Activated CD8-positive, alpha-beta memory T cell treated with anti-CD3 and anti-CD28 coated beads for 24 hours (primary cell): ENCODE results near the gene IGSF8.

Source experiments
- DNase-seq: peaks from one replicate; pipeline ENCODE4 v3.0.0-alpha.2; 2020

IGSF8 gene, protein sequence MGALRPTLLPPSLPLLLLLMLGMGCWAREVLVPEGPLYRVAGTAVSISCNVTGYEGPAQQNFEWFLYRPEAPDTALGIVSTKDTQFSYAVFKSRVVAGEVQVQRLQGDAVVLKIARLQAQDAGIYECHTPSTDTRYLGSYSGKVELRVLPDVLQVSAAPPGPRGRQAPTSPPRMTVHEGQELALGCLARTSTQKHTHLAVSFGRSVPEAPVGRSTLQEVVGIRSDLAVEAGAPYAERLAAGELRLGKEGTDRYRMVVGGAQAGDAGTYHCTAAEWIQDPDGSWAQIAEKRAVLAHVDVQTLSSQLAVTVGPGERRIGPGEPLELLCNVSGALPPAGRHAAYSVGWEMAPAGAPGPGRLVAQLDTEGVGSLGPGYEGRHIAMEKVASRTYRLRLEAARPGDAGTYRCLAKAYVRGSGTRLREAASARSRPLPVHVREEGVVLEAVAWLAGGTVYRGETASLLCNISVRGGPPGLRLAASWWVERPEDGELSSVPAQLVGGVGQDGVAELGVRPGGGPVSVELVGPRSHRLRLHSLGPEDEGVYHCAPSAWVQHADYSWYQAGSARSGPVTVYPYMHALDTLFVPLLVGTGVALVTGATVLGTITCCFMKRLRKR

DNA sequence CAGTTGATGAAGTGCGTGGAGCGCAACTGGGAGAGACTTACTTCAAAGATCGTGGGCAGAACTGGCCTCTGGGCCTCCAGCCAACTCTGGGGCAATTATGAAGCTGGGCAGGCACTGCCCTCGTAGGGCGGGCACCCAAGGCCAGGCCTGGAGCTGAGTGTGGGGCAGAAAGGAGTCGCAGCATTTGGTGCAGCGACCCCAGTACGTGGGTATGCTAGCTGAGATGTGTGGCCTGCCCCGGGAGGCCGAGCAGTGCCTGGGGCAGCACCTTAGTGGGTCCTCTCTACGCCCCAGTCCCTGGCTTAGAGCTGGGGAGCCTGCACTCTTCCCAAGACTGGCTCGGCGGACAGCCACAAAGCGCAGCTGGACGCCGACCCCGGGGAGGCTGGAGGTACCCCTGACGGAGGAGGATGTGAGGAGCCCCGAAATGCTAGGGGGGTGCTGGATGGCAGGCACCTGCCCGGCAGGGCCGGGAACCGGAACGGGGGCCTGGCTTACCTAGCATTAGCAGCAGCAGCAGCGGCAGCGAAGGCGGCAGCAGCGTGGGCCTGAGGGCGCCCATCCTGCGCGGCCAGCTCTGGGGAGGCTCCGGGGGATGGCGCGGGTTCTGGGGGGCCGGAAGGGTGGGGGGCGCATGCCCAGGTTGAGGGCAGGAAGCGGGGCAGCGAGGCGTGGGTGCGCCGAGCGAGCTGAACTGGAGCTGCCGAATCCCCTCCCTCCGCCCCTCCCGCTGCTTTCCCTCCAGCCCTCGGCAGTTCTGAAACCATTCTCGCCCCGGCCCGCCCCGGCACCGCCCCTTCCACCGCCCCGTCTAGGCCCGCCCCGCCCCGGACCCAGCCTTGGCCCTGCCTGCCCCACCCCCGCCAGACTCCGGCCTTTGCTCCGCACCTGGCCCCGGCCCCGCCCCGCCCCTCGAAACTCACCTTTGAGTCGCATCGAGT lies at the start of gene IGSF8:
TSS of gene IGSF8 (minus strand) at position 709 of the 941 bp plus-strand sequence. CDS start at position 562, 147 bp downstream.
- peak; percentile 97 for DNase-seq

- no peak for DNase-seq
Observed at GRCh38 chr1:160148121-160148520, 49.7 kb upstream of the IGSF8 start.

GRCh38 chr1:160146107-160146506 lies 47.7 kb upstream of the IGSF8 start:
- no peak for DNase-seq

DNA sequence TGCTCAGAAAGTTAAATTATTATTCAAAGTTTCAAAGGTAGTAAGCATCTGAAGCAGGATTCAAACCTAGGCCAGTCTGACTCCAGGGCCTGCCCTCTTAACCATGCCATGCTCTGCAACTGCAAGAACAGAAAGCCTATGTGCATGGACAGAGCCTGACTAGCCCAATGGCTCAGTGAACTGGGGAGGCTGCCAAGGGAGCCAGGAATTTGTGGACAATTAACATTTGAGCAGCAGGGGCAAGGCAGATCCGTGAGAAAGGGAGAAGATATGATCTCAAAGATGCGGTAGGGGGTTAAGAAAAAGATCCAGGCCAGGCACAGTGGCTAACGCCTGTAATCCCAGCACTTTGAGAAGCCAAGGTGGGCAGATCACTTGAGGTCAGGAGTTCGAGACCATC lies 46.5 kb upstream of the IGSF8 start:
- no peak for DNase-seq

DNA sequence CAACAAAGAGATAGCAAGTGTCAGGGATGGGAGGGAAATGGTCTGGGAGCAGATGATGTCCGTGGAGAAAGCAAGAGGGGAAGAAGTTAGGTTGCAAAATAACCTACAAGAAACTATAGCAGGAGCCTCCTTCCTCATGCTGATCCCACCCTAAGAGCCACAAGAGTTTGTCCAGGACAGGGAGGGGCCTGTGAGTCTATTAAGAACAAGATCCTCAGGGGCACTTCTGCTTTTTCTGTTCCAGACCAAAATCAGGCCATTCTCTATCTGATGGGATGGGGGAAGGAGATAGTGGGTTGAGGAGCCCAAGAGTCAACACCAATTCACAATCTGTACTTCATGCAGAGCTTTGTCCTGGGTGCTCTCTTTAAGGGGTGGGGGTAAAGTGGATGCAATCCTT lies 45.3 kb upstream of the IGSF8 start:
- no peak for DNase-seq

GRCh38 chr1:160139840-160140239 lies 41.4 kb upstream of the IGSF8 start:
- no peak for DNase-seq

DNA sequence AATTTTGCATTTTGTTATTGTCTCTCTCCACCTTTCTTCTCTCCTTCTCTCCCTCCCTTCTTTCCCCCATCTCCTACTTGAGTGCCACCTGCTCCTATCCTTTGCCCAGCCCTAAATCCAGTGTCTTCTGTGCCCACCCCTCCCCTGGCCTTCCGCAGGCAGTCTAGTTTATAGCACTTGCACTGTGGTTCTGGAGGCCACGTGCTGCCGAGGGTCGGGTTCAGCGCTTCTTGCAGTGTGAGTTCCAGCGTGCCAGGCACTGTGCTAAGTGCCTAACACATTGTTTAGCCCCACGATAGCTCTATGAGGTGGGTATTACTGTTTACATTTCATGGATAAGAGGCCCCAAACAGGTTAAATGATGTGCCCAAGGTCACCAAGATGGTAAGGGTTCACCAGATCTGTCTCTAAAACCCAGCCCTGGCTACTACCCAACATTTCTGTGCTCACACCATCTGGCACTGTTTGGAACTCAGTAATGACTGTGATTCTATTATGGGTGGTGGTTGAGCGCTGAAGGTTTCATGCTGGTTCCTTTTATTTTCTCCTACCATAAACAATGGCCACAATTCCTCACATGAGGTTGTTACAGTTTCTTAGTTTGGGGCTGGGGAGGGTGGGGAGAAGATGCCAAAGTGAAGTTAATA lies 38.9 kb upstream of the IGSF8 start:
- no peak for DNase-seq

GRCh38 chr1:160136926-160137200 lies 38.4 kb upstream of the IGSF8 start:
- no peak for DNase-seq

DNA sequence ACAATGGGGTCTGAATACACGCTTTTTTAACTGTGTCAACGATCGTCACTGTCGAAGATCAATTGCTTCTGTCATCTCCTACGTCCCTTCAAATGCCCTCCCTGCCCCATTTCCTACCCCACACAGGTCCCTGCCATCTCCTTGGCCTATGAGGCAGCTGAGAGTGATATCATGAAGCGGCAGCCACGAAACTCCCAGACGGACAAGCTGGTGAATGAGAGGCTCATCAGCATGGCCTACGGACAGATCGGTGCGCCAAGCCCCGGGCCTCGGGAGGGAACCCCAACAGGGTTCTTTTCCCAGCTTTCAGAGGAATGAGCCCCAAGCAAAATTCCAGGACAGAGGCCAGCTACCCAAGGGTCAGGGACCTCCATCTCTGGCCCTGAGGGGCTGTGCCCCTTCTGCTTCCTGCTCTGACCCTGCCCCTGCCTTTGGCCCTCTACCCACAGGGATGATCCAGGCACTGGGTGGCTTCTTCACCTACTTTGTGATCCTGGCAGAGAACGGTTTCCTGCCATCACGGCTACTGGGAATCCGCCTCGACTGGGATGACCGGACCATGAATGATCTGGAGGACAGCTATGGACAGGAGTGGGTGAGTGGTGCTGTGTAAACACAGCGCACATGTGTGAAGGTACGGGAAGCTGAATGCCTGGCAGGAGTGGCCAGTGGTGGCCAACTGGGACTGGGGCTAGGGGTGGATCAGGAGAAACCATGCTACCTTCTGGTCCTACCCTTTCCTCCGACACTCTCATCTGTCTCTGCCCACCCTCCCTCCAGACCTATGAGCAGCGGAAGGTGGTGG lies 37.9 kb upstream of the IGSF8 start:
- no peak for DNase-seq

GRCh38 chr1:160134791-160135572 lies 36.6 kb upstream of the IGSF8 start:
- no peak for DNase-seq

DNA sequence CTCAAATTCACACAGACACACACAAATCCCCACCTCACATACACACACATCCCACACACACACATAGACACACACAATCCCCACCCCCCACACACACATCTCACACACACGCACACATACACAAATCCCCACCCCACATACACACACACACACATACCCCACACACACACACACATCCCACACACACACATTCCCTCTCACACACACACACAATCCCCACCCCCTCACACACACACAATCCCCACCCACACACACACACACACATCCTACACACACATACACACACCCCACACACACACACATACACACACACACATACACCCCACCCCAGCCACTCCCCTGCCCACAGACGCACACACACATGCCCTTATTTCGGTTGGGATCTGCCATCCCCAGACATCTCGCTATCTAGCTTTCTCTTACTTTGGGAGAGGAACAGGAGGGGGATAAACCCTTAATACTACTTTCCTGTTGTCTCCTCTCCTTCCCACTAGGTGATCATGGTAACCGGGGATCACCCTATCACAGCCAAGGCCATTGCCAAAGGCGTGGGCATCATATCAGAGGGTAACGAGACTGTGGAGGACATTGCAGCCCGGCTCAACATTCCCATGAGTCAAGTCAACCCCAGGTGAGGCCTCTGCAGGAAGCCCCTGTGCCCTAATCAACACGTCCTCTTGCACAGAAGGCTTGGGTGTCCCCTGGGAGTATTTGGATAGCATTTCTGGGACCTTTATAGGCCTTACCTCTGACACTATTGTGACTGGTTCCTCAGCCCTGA lies 35.8 kb upstream of the IGSF8 start:
- DNase-seq: no peak

DNA sequence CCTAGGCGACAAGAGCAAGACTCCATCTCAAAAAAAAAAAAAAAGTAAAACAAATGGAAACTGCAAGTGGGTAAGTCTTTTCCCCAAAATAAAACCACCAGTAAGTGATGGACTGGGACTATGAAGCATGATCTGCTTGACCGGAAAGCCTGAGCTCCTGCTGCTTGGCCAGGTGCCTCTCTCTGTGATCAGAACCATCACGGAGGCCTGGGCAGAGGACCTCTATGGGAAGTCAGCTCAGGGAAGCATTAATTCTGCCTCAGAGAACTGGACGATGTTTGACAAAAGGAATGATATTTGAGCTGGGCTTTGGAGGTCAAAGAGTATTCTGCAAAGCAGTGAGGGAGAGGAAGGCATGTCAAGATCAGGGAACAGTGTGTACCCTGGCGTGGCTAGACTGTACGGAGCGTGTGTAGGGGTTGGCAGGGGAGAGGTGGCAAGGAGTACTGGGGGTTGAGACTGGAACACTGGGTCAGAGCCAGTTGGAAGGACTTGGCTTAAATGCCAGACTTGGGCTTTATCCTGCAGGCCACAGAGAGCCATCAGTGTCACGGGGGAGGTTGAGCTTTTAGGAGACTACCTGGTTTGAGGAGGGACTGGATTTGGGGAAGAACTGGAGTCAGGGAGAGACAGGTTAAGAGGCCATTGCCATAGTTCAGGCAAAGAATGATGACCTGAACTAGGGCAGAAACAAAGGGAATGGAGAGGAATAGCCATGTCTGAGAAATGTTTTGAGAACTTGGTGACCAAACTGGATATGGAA lies 33.6 kb upstream of the IGSF8 start:
- no peak for DNase-seq

GRCh38 chr1:160130939-160131338 lies 32.5 kb upstream of the IGSF8 start:
- DNase-seq: no peak

- DNase-seq: no peak
Observed at GRCh38 chr1:160130486-160130885, 32.1 kb upstream of the IGSF8 start.

GRCh38 chr1:160129966-160130365 lies 31.5 kb upstream of the IGSF8 start:
- no peak for DNase-seq

DNA sequence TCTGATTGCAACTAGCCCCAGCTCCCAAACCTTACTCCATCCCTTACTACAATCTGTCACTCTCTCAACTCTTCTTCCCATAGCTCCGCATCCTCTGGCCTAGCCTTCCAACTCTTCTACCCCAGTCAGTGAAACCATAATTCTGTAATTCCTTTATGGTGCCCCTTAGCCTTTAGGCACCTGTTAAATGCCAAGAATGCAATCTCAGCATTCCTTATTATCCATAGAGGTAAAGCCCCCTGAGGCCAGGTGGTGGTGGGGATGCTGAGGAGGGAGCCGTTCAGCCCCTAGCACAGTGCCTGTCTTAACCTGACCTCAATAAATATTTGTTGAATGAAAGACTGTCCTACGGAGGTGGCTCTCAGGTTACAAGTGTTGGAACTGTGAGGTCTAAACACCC lies 31.1 kb upstream of the IGSF8 start:
- DNase-seq: no peak

GRCh38 chr1:160129046-160129445 lies 30.6 kb upstream of the IGSF8 start:
- DNase-seq: no peak

DNA sequence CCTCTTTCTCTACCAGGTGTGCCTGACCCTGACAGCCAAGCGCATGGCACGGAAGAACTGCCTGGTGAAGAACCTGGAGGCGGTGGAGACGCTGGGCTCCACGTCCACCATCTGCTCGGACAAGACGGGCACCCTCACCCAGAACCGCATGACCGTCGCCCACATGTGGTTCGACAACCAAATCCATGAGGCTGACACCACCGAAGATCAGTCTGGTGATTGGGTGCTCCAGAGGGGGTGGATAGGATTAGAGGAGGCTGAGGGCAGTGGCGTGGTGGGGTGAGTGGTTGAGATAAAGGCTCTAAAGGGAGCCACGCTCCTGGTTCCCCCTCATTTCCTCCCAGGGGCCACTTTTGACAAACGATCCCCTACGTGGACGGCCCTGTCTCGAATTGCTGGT lies 30.2 kb upstream of the IGSF8 start:
- no peak for DNase-seq

- DNase-seq: no peak
Observed at GRCh38 chr1:160127865-160128523, 29.6 kb upstream of the IGSF8 start.
